Ammon's horn (tissue), 1 donor: ENCODE data around the gene NEFH.

Experiments
- DNase-seq: peaks from one replicate; pipeline ENCODE4 v3.0.0-alpha.2; 2016; ENCODE audit warnings: low spot score

Gene NEFH

DNA sequence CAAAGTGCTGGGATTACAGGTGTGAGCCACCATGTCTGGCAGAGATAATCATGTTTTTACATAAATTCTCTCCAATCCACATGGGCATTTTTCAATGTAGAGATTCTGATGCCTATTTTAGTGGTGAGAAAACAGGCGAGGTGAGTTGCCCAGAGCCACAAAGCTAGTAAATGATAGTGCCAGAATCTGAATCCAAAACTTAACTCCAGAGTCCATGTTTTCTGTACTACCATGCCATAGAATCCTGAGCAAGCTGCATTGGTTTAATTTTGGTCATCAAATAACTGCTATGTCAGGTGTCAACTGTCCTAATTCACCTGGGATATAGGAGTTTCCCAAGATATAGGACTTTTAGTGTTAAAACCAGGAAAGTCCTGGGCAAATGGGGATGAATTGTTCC lies 13.6 kb downstream of the NEFH start:
- DNase-seq: no peak

DNA sequence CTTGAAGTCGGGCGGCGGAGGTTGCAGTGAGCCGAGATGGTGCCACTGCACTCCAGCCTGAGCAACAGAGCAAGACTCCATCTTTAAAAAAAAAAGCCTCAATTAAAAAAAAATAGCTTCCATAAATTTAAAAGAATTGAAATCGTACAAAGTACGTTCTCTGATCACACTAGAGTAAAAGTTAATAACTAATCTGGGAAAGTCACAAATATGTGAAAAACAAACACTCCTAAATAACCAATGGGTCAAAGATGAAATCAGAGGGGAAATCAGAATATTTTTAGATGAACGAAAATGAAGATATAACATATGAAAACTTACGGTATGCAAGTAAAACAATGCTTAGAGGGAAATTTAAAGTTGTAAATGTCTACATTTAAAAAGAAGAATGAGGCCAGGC lies 19.8 kb downstream of the NEFH start:
- DNase-seq: no peak

DNA sequence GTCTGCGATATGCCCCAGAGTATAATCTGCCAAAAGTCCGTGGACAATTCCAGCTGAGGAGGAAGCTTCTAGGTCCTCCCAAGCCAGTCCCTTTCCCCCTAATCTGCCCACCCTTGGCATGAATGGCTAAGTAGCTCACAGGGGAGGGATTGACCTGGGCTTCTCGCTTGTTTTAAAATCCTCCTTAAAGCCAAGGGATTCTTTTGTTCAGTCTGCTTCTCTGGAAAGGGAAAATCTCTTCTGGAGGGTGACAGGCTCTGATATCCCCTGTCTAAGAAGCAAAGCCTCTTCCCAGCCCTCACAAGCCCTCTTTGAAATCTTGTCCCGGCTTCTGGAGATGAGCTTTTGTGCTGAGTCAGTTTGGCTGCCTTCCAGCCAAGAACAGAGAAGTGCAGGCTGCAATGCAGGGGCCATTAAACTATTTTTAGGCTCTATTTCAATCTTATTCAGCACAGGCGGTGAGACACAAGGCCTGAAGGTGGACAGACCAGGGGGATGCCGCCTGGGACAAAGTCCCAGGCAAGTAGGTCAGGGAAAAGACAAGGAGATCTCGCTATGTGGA lies 23.9 kb downstream of the NEFH start:
- peak; percentile 68 for DNase-seq

DNA sequence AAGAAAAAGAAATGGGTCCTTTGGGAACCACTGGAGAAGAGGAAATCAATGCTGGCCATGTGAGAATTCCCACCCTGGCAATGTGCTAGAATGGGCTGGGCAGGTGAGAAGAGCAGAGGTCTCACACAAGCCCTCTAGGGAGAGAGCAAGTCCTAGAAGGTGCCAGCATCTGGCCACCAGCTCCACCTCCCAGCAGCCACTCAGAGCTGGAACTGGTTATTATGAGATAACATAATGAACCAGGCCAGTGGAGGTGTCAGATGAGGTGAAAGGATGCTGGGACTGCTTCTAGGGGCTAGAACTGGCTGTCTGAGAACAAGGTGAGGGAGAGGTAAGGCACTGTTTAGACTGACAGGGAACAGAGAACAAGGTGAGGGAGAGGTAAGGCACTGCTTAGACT lies 29.3 kb downstream of the NEFH start:
- no peak for DNase-seq

DNA sequence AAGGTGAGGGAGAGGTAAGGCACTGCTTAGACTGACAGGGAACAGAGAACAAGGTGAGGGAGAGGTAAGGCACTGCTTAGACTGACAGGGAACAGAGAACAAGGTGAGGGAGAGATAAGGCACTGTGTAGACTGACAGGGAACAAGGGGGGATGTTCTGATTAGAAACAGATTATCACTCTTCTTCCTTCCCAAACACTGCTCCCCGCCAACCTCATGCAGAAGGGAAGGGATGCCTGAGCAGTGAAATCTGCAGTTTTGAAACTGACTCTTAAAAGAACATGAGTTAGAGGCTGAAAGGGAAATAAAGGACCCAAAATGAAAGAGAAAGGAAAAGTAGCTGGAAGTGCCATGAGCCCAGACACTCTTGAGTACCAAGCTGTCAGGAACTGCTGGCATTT lies 29.8 kb downstream of the NEFH start:
- DNase-seq: no peak

DNA sequence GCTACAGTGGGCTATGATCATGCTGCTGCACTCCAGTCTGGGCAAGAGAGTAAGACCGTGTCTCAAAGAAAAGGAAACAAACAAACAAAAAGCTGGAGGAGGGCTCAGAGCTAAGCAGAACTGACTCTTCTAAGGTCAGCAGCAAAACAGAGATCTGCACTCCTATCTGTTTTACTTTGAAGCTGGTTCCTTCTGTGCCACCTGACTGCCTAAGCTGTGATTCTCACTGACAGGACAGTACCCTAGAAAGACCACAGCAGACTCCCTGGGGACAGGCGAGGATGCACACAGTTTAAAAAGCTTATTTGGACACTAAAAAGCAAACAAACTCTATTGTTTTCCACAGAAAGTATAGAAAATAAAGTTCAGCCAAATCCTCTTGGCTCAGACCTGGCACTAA lies 30.5 kb downstream of the NEFH start:
- DNase-seq: no peak

DNA sequence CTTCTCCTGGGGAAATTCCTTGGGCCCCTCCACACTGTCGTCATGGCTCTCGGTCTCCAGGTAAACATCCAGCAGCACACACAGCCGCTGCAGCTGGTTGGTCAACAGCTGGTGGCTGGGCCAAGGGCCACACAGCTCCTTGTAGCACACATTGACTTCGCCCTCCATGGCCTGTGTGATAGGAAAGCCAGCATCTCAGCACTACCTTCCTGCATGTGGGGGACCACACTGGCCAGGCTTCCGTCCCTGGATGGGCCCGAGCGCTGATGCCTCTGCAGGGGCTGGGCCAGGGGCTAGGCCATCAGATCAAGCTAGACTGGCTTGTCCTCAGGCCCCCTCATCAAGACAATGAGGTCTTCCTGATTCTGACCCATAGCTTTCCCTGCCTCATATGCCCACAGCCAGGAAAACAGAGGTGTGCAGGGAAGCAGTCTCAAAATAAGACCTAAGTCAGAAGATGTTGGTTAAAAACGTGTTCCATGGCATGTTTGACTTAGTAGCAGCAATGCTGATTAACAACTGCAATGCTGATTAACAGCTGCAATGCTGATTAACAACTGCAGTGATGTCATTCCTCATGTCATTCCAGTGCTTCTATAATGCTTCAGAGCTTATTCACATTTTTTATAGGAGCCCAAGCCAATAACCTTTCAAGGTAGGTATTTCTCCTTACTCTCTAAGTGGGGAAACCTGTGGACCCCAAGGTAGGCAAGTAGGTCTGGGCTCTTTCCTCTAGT lies 31.3 kb downstream of the NEFH start:
- DNase-seq: no peak

DNA sequence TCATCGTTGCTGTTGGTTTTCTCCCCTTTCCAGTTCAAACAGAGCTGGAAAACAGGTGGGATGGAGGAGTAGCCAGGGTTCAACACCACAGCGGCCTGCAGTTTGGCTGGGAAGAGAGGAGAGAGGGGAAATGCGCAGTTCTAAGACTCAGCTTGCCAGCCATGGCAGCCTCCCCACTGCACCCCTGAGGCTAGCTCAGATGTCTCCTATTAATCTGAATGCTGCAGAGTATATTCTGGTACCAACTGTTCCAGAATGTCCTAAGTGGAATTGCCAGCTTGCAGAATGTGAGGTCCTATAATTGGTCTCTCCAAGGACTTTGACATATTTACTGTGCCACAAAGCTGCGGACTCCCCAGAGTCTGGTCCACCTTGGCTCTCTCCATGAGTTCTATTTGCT lies 32.0 kb downstream of the NEFH start:
- DNase-seq: no peak

DNA sequence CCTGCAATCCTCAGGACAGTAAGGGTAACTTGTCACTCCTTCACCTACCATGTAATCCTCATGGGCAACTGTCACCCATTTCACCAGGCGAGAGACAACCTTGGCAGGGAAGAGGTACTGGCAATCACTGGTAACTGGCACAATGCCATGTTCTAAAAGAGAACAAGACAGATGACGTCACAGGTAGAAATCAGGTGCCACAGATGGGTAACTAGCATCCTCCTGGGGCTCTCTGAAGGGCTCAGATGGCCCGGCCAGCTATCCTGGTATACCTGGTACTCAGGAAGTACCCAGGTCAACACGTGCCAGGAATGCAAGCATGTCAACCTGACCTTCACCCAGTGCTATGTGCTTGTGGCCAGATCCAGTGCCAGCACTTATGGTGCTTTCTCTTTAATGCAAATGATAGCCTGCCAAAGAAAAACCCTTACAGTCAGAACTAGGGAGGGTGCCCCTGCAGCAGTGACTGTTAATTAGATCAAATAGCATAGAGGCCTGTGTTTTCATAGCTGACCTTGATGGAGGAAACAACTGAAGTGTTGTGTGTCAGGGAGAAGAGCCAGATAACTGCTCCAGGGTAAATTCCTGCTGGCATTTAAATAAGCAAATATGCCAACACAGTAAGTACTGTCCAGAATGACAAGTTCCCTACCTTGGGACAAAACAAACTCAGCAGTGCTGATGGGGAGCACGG lies 37.3 kb downstream of the NEFH start:
- DNase-seq: no peak

DNA sequence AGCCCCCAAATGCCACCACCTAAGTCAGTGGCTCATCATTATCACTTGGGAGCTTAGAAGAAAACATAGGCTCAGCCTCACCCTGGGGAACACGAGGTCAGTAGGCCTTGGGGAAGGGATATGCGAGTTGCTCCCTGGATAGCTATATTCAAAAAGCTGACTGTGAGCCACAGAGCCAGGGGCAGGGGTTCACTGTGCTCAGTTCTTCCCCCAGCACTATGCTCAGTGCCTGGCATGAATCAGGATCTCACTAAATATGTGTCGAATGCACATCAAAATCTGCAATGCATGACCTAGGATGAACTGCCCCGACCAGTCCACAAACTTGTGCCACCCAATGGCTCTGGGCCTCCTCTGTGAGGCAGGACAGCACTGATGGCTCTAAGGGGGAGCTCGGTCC lies 38.4 kb downstream of the NEFH start:
- no peak for DNase-seq

DNA sequence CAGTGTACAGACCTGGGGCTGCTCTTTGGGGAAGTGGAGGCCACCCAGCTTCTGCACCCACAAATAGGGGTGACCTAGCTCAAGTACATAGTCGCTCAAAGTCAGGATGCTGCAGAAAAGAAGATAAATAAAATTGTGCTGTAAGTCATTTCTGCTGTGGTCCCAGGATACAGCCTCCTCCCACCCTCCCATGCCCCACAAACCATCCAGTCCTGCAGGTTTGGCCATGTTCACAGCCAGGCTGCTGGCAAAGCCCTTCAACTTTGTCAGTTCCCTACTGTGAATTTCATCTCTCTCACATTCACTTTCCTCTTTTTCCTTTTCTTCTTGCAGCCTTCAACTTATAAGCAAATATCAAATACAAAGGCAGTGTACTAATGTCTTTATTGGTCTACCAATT lies 40.0 kb downstream of the NEFH start:
- no peak for DNase-seq

DNA sequence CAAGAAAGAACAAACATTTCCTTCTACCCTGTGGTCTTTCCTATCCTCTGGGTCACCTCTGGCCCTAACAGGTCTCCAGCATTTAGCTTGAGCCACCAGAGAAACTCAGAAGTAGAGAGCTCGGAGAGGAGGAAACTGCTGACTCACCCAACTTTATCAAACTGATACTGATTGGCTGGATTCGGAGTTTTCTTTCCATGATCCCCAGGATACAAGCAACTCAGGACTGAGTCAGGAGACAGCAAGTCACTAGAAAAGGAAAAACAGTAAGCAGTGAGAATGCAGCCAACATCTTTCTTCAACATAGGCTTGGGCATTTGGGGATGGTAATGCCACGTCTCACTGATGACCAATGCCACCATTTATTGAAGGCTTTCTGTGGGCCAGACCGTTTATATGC lies 40.8 kb downstream of the NEFH start:
- DNase-seq: no peak

DNA sequence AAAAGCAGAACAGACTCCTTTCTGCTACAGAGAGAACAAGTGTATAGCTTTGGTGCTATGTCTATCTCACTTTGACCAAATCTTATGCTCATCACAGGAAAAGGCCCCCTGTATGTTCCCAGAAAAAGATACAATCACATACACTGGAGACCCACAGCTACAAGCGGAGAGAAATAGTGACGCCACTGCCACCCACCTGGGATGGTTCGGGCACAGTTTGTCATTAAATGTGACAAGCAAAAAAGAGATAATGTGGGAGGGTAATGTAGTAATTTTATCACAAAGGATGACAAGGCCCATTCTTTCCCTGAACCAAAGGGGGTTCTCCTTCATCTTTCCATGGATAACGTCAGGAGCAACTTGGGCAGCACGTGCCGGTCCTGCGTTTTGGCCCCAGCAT lies 41.5 kb downstream of the NEFH start:
- no peak for DNase-seq

DNA sequence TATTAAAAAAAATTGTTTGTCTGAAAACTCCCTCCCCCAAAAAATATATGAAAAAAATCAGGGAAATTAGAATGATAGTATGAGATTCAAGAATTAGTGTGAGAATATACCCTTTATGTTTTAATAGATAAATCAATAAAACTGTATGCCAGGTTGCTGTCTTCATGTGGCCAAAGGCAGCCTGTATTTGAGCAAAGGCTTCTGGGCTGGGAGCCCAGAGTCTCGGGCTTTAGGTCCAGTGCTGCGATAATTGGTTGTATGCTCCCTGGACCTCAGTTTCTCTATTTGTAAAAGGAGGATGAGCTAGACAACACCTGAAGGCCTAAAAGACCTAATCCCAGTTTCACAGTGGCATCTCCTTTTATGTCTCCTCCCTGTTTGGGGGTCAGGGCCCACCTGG lies 43.7 kb downstream of the NEFH start:
- no peak for DNase-seq

DNA sequence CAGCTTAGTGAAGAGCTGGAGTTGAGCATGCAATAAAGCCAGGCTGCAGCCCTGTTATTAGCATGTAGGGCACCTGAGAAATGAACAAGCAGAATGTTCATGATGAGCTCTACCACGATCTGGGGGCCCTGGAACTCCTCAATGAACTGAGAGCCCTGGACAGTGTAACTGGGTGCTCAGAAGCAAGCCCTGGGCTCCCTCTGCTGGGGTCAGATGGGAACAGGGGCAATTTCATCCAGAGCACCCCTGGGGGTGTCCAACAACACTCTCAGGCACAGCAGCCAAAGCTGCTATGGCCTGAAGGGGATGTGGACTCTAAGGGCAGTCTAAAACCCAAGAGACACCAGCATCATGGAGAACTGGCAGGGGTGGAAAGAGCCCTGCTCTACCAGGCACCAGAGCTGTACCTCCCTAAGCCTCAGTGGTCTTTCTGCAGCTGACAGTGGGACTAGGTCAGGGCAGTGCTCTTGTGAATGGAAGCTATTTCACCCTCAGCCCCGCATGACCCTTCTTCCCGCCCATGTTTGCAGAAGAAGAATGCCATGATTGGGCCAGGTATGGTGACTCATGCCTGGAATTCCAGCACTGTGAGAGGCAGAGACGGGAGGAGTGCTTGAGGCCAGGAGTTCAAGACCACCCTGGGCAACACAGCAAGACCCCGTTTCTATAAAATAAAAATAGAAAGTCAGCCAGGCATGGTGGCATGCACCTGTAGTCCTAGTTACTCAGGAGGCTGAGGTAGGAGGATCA lies 44.6 kb downstream of the NEFH start:
- no peak for DNase-seq

DNA sequence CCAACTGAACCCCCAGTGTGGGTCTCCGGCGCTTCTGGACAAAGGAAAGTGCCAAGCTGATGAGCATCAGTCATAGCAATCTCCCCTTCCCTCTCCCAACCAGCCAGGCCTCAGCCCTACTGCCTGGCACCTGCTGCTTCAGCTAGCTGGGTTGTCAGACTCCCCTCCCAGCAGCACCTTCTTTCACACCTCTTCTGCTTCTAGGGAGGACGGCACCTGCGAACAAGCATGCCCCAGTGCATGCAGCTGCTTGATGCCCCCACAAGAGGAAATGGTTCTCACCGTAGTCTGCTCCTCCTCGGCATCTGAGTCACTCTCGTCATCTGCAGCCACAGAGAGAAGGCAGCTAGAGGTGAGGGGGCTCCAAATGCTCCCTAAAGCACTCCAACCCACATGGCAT lies 48.1 kb downstream of the NEFH start:
- no peak for DNase-seq

DNA sequence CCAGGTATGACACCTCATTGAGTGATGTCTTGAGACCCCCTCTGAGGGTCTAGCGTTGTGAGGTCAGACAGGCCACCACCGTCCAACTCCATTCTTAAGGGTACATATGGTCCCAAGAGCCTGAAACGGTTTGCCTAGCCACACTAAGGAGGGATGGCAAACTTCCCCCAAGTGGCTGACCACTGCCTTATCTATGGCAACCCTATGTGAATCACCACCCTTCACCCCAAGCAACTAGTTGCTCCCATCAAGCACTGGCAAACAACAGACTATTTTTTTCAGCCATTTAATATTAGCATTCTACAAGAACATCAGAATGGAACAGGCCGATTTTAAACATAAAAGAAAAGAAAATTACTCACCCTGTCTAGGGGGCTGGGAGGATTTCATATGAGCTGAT lies 50.7 kb downstream of the NEFH start:
- no peak for DNase-seq

DNA sequence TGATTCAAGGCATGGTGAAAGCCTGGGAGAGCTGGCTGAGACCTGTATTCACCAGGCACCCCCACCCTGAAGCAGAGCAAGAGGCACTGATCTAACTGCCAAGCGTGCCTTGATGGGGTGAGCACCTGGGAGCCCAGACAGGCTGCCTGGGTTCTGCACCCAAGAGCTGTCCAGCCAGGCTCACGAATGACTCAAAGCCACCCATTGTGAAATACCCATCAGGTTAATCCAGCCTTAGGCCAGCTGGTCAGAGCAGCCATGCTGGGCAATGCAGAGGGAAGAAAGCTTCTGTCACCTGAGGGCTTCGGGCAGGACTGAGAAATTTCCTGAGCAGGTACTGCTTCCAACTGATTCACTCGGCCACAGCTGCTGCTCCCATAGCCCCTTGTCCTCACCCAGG lies 51.4 kb downstream of the NEFH start:
- no peak for DNase-seq

DNA sequence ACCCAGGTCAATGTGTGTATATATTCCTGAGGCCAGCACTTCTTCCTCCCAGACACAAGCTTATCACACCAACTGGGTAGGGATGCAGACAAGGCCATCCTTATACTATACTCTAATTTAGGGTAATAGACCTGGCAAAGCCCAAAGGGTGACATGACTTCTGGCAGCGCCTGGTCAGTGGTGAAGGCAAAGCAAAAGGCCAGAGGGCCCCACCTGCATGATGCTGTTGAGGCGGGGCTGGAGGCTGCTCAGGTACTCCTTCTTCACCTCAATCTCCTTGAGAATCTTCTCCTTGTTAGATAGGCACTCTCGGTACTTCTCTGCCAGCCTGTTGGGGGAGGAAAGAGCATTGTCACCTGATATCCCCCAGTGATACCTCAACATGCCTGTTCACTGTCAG lies 56.4 kb downstream of the NEFH start:
- no peak for DNase-seq

DNA sequence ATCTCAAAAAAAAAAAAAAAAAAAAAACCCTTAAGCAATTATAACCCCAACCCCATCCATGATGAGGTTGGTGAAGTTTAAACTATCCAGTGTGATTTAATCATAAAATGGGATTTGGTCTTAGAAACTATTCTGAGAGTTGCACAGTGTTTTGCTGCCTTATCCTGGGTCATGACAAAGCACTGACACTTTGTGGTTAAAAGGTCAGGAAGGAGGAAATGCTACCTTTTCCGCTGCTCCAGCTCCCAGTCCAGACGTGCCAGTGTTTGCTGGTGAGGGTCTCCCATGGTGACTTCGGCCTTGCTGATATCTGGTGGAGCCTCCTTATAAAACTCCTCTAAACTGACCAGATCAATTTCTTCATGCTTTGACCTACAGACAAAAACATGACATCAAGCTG lies 59.1 kb downstream of the NEFH start:
- no peak for DNase-seq
